Mammary epithelial cell (primary cell): ENCODE results near the gene GDA.

ENCODE experiments used
- EZH2 ChIP-seq: IDR thresholded peaks from 2 replicates; pipeline ENCODE4 v1.6.1; 2012; ENCODE audit warnings: low read length, inconsistent platforms, borderline replicate concordance
- TF ChIP-seq, protein P1 (sequence below), 2 donors: IDR thresholded peaks in 1 of 2; conservative IDR thresholded peaks in 1 of 2; 2 replicates each; pipeline ENCODE4 v1.5.1; 2011 to 2012; ENCODE audit warnings: inconsistent platforms in 2 of 2, low read length in 2 of 2, mild to moderate bottlenecking in 2 of 2, control low read depth in 1 of 2, low read depth in 1 of 2; ENCODE audit not compliant: insufficient read depth in 1 of 2; ENCODE audit errors: extremely low read depth in 1 of 2

DNA sequence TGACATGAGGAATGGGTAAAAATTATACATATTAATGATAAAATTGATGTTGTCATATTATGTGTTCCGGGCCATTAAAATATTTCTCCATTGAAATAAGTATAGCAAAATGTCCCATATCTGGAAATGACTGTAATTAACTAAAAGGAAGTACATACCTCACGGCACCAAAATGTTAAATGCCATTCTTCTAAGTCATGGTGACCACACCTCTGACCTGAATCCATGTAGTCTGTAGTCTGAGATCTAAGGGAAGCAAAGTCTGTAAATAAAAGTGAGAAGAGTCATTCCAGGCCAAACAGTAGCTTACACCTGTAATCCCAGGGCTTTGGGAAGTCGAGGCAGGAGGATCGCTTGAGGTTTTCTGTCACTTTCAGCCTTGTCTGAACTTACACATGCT lies 8.7 kb upstream of the GDA start:
- TF ChIP-seq, protein P1, sequence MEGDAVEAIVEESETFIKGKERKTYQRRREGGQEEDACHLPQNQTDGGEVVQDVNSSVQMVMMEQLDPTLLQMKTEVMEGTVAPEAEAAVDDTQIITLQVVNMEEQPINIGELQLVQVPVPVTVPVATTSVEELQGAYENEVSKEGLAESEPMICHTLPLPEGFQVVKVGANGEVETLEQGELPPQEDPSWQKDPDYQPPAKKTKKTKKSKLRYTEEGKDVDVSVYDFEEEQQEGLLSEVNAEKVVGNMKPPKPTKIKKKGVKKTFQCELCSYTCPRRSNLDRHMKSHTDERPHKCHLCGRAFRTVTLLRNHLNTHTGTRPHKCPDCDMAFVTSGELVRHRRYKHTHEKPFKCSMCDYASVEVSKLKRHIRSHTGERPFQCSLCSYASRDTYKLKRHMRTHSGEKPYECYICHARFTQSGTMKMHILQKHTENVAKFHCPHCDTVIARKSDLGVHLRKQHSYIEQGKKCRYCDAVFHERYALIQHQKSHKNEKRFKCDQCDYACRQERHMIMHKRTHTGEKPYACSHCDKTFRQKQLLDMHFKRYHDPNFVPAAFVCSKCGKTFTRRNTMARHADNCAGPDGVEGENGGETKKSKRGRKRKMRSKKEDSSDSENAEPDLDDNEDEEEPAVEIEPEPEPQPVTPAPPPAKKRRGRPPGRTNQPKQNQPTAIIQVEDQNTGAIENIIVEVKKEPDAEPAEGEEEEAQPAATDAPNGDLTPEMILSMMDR (conservative IDR thresholded peaks at IDR 0.05 in 1 of 2, IDR thresholded peaks at IDR 0.05 in 1 of 2; ENCODE audit: extremely low read depth in 1 of 2, insufficient read depth in 1 of 2, low read depth in 1 of 2, low read length in 2 of 2), result no peak
- no peak for TF ChIP-seq EZH2
